Measurements from ENCODE around the gene FGD2.

FGD2 gene

GRCh38 chr6:37017606-37018197 lies 12.2 kb downstream of the FGD2 start:
- DNase-seq, result peak in 5 of 56 donors; percentile 44 to 54 (median 52)

GRCh38 chr6:37018198-37019064 lies 13.0 kb downstream of the FGD2 start:
- peak; percentile 52 to 95 (median 85) for DNase-seq

- no peak for DNase-seq
Measured at GRCh38 chr6:37019065-37019450, 13.6 kb downstream of the FGD2 start.

- DNase-seq, result no peak
Measured at GRCh38 chr6:37020381-37020780, 14.9 kb downstream of the FGD2 start.

GRCh38 chr6:37020812-37021211 lies 15.4 kb downstream of the FGD2 start:
- no peak for DNase-seq

DNA sequence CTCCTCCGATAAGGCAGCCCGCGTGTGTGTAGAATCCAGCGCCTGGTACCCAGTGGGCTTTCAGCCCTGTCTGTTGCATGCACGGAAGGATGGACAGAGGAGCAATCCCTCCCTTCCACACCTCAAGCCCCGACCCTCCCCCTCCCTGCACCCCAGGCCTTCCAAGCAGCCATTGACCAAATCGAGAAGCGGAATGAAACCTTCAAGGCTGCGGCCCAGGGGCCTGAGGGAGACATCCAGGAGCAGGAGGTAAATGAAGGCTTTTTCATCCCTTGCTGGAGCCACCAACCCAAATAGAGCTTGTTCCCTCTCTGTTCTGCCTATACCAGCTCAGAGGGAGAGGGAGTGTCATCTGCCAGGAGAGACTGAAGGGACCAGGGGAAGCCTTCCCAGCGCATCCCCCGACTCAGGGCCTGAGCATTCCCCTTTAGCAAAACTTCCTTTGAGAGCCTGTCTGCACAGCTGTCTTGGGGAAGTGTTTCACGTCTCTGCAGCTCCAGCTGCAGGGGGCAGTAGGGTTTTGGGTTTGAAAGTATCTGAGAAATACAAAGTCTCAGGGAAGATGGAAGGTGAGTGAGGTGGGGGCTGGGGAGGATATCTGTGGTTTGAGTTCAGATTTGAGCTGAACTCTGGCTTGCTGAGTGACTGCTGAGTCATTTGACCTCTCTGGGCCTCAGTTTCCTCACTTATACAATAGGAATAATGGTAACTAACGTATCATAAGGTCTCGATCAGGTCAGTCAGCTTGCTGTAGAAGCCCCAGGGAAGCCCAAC lies 16.1 kb downstream of the FGD2 start:
- DNase-seq, result peak in 1 of 56 donors; percentile 23

GRCh38 chr6:37022135-37022863 lies 16.8 kb downstream of the FGD2 start:
- no peak for DNase-seq

GRCh38 chr6:37024656-37025337 lies 19.3 kb downstream of the FGD2 start:
- peak in 1 of 56 donors; percentile 3 for DNase-seq

- DNase-seq, result no peak
Measured at GRCh38 chr6:37025621-37026466, 20.4 kb downstream of the FGD2 start.

DNA sequence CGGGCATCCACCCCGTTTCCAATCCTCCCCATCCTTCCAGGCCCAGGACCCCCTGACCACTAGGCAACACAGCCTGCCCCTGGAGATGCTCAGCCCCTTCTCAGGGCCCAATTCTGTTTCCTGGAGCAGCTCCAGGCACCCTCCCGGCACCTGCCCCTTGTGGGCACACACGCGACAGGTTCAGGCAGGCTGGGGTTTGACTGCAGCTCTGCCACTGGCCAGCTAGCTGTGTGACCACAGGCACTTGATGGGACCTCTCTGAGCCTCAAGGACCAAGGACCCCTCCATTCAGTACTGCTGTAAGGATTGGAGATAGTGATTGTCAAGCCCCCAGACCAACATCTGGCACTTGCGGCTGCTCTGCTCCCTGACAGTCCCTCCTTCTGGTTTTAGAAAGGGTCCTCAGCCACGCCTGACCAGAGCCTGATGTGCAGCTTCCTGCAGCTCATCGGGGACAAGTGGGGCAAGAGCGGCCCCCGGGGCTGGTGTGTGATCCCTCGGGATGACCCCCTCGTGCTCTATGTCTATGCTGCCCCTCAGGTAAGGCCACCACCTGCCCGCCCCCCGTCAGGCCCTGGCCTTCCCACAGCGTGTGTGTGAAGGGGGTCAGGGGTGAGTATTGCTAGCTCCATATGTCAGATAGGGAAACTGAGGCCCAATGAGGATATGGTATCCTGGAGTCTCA lies 21.7 kb downstream of the FGD2 start:
- no peak for DNase-seq

GRCh38 chr6:37027811-37028469 lies 22.5 kb downstream of the FGD2 start:
- no peak for DNase-seq

- peak in 27 of 56 donors; percentile 13 to 70 (median 25) for DNase-seq
Measured at GRCh38 chr6:37029249-37029971, 24.0 kb downstream of the FGD2 start.

DNA sequence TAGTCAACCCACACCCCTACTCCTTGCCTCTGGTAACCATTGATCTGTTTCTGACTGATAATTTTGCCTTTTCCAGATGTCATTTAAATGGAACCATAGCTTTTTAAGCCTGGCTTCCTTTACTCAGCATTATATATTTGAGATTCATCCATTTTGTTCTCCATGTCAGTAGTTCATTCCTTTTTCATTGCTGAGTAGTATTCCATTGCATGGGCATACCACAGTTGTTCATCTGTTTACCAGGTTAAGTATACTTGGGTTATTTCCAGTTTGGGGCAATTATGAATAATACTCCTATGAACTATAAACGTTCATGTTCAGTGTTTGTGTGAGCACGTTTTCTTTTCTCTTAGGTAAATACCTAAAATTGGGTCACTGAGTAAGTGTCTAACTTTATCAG lies 25.1 kb downstream of the FGD2 start:
- no peak for DNase-seq

GRCh38 chr6:37032239-37032638 lies 26.8 kb downstream of the FGD2 start:
- no peak for DNase-seq

GRCh38 chr6:37033255-37033654 lies 27.8 kb downstream of the FGD2 start:
- DNase-seq, result no peak

DNA sequence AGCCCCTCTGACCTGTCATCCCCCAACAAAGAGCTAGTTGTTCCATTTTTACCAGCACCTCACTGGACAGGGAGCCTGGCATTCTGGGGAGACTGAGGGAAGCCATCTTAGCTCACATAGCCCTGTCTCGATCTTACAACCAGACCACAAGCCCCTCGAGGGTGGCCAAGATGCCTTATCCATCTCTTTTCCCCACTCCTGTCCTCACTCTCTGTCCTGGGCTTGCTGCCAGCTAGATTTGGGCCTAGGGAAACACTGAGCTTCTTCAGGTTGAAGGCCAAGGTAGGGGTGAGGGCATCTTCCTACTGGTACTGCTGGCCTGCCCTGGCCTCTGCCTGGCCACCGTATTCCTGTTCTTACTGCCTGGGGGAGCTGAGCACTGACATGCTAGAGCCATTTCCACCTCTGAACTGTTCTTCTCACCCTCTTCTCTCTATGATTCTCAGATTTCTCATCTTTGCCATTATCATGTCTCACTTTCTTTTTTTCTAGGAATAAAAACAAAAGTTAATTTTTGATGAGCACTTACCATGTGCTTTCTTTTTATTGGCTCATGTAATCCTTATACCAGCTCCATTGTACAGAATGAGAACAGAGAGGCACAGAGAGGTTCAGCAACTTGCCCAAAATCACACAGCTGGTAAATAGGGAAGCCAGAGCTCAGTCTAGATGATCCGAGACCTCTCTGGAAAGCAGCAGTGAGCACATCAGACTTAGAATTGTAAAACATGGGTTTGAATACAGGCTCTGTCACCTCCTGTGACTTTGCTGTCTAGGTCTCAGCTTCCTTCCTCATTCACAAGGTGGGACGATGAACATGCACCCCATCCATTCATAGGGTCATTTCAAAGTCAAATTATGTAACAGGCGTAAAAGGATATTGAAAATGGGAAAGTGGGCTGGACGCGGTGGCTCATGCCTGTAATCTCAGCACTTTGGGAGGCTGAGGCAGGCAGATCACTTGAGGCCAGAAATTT lies 28.7 kb downstream of the FGD2 start:
- no peak for DNase-seq

DNA sequence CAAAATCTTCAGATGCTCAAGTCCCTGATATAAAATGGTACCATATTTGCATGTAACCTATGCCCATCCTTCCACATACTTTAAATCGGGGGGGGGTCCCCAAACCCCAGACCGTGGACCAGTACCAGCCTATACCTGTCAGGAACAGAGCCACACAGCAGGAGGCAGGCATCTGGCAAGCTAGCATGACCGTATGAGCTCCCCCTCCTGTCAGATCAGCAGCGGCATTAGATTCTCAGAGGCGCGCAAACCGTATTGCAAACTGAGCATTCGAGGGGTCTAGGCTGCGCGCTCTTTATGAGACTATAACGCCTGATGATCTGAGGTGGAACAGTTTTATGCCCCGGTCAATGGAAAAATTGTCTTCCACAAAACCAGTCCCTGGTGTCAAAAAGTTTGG lies 30.7 kb downstream of the FGD2 start:
- DNase-seq, result no peak
